Measurements from ENCODE around the gene PNMA1. TPM values are rescaled to one million over a fixed set of nuclear protein-coding genes. Genes with fewer than 3 reads are reported as not detected.

The PNMA1 gene
- total and polyA plus RNA-seq, 2 donors (not counting 1 experiment from before 2014, with no cell fraction given): 9.5 to 31.6 TPM

DNA sequence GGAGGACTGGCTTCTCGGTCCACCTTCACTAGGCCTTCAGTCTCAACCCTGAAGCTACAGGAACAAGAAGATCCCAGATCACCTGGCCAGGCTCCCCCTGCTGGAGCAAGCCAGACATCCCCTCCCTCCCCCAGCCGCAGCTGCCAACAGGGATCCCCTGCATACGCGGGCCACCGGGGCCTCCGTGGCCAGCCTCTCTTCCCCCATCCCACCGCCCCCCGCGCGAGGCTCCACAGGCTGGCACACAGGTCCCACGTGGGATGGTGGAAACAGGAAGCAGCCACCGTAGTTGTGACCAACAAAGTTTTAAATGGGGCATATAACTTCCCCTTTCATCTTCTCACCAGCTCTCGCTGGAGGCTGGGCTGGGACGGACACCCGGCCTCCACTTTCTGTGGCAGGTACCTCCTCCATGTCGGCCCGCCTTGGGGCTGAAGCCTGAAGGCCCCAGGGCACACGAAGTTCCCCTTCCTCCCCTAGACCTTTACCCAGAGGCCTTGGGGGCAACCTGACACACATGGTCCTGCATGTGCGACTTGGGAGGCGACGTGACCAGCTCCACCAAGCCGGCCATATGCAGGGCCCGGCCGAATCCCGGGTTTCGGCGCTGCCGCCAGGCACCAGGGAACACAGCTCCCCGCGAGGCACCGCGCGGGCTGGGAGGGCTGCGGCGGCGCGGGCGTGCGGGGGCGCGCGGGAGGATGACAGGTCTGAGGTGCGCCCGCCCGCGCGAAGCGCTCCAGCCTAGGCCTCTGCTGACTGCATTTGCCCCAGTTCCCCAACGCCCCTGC, 44.4 kb upstream of the PNMA1 start:
- Histone ChIP-seq H3K79me2 (ENCODE audit: control insufficient read depth, insufficient read depth, low read length) (peaks cover 94% of the 10 kb centered on the region), H3K4me3 (ENCODE audit: control extremely low read depth in 1 of 5, extremely low read depth in 1 of 5, insufficient read depth in 1 of 5, low read depth in 2 of 5, low read length in 4 of 5) (peak overlapping the region; percentile 59 to 90 (median 87)), H4K20me1 (ENCODE audit: control insufficient read depth, insufficient read depth, low read length, poor library complexity, severe bottlenecking) (peaks cover 59% of the 10 kb centered on the region), H3K36me3 (replicated peaks in 1 of 2; ENCODE audit: control extremely low read depth in 1 of 2, control insufficient read depth in 1 of 2, extremely low read depth in 1 of 2, insufficient read depth in 2 of 2, low read length in 1 of 2) (peaks cover 0 to 9% of the 10 kb centered on the region in 2 experiments), H3K27me3 (replicated peaks in 1 of 4; ENCODE audit: control extremely low read depth in 1 of 4, control insufficient read depth in 3 of 4, insufficient read depth in 4 of 4, low read length in 3 of 4) (no peaks in the 10 kb centered on the region), H3K9ac (ENCODE audit: low read length) (peak overlapping the region; percentile 95), H3K27ac (ENCODE audit: low read length in 2 of 2) (peak overlapping the region; percentile 86 to 90), H3K4me1 (ENCODE audit: control insufficient read depth in 2 of 2, insufficient read depth in 2 of 2, low read length in 2 of 2) (peaks cover 76 to 85% of the 10 kb centered on the region in 2 donors), H2AFZ (ENCODE audit: insufficient read depth, low read depth, low read length, poor library complexity, severe bottlenecking) (peak overlapping the region; percentile 51), H3K4me2 (replicated peaks; ENCODE audit: low read depth, low read length, poor library complexity, severe bottlenecking) (peak overlapping the region; percentile 93), H3K9me3 (ENCODE audit: control extremely low read depth in 1 of 3, control insufficient read depth in 2 of 3, insufficient read depth in 1 of 3, low read length in 2 of 3) (no peaks in the 10 kb centered on the region)
- Mint-ChIP-seq H3K27ac (peak overlapping the region; percentile 94), H3K27me3 (no peaks in the 10 kb centered on the region), H3K9me3 (ENCODE audit: insufficient read depth) (no peaks in the 10 kb centered on the region), H3K4me3 (peak overlapping the region; percentile 93), H3K4me1 (peaks cover 87% of the 10 kb centered on the region)
- peak; percentile 44 for ATAC-seq (ENCODE audit: low read depth)
- CTCF ChIA-PET: interaction anchor here (0.7 to 16.2 kb wide), 12 partner anchors 9 to 128 kb away, joined by 3 to 220 read pairs (median 15); partner anchors contain the start of genes PTGR2 and ZNF410
- TF ChIP-seq CTCF (IDR thresholded peaks at IDR 0.05): peak; percentile 44
- TF ChIP-seq EZH2 (IDR thresholded peaks at IDR 0.05; ENCODE audit: borderline replicate concordance, insufficient read depth, low read depth, low read length, poor library complexity, severe bottlenecking): no peak
- DNase-seq: peak; percentile 94
- POLR2A ChIA-PET: interaction anchor here (0.5 to 12.5 kb wide), 11 partner anchors 9 to 708 kb away, joined by 3 to 183 read pairs (median 5); partner anchors contain the start of gene PTGR2
- intact Hi-C loops (cut with micrococcal nuclease): loop anchor here (1.0 kb wide), 2 partner anchors 28 to 93 kb away; partner anchors contain the start of gene PTGR2
- WGBS (ENCODE audit: insufficient coverage): under 1% methylated on average over 47 of the region's 49 CpGs
